H1 (cell line): Measurements from ENCODE around the gene SPATS2L. TPM values are rescaled to one million over a fixed set of nuclear protein-coding genes. Genes with fewer than 3 reads are reported as not detected.

Experiments used
- CREB1 ChIP-seq: IDR thresholded peaks from 2 replicates; pipeline ENCODE4 v1.6.1; 2012; ENCODE audit warnings: inconsistent platforms
- polyA plus RNA-seq, 7 experiments: library from polyadenylated mRNA; depleted of rRNA in 3 of 7; stranded (reverse) in 5 of 7; unstranded in 2 of 7; fragments of >200 nt in 5 of 7; fragments of 200-250 nt in 2 of 7; gene quantifications; 1 replicate in 5 of 7; 2 replicates in 1 of 7; 4 replicates in 1 of 7; pipeline versions ENCODE4 v1.2.1 to v1.2.3, GENCODE V29; 2011 to 2013; ENCODE audit warnings: missing spikeins in 2 of 7, mixed read lengths in 2 of 7
- total RNA-seq: library from RNA; stranded (reverse); fragmentation: NEBNext Ultra II Directional; extraction: Animal tissue kit (Norgen Biotek cat#: 25700); gene quantifications from 2 replicates; pipeline ENCODE4 v1.2.1, GENCODE V29; 2021
- TF ChIP-seq, protein P1 (sequence below): fragments of 300-600 bp; sonication (generic); IDR thresholded peaks from 2 replicates; pipeline ENCODE4 v1.7.1; 2012; ENCODE audit warnings: low read length, moderate library complexity, mild to moderate bottlenecking, inconsistent platforms; ENCODE audit not compliant: insufficient replicate concordance

The SPATS2L gene
- total and polyA plus RNA-seq, 2 of the 8 experiments (the other 6 are each of a cell fraction or from before 2014, with no cell fraction given), result 67.3 to 189 TPM

DNA sequence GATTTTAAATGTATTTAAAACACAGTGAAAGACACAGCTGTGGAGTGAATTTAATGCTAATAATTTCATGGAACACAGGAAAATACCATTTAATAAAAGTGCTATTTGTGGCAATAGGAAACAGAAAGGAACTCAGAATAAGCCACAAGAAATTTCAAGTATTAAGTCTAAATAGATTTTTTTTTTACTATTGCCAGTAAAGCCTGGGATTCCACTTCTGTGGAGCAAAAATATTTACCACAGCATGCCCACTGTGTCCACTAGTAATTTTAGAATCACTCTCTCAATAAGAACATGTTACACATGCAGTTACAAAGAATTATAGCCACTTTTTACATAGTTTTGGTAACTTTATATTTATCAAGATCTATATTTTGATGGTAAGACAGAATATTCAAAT lies 186.2 kb downstream of the SPATS2L start (continued):
- TF ChIP-seq, protein P1, sequence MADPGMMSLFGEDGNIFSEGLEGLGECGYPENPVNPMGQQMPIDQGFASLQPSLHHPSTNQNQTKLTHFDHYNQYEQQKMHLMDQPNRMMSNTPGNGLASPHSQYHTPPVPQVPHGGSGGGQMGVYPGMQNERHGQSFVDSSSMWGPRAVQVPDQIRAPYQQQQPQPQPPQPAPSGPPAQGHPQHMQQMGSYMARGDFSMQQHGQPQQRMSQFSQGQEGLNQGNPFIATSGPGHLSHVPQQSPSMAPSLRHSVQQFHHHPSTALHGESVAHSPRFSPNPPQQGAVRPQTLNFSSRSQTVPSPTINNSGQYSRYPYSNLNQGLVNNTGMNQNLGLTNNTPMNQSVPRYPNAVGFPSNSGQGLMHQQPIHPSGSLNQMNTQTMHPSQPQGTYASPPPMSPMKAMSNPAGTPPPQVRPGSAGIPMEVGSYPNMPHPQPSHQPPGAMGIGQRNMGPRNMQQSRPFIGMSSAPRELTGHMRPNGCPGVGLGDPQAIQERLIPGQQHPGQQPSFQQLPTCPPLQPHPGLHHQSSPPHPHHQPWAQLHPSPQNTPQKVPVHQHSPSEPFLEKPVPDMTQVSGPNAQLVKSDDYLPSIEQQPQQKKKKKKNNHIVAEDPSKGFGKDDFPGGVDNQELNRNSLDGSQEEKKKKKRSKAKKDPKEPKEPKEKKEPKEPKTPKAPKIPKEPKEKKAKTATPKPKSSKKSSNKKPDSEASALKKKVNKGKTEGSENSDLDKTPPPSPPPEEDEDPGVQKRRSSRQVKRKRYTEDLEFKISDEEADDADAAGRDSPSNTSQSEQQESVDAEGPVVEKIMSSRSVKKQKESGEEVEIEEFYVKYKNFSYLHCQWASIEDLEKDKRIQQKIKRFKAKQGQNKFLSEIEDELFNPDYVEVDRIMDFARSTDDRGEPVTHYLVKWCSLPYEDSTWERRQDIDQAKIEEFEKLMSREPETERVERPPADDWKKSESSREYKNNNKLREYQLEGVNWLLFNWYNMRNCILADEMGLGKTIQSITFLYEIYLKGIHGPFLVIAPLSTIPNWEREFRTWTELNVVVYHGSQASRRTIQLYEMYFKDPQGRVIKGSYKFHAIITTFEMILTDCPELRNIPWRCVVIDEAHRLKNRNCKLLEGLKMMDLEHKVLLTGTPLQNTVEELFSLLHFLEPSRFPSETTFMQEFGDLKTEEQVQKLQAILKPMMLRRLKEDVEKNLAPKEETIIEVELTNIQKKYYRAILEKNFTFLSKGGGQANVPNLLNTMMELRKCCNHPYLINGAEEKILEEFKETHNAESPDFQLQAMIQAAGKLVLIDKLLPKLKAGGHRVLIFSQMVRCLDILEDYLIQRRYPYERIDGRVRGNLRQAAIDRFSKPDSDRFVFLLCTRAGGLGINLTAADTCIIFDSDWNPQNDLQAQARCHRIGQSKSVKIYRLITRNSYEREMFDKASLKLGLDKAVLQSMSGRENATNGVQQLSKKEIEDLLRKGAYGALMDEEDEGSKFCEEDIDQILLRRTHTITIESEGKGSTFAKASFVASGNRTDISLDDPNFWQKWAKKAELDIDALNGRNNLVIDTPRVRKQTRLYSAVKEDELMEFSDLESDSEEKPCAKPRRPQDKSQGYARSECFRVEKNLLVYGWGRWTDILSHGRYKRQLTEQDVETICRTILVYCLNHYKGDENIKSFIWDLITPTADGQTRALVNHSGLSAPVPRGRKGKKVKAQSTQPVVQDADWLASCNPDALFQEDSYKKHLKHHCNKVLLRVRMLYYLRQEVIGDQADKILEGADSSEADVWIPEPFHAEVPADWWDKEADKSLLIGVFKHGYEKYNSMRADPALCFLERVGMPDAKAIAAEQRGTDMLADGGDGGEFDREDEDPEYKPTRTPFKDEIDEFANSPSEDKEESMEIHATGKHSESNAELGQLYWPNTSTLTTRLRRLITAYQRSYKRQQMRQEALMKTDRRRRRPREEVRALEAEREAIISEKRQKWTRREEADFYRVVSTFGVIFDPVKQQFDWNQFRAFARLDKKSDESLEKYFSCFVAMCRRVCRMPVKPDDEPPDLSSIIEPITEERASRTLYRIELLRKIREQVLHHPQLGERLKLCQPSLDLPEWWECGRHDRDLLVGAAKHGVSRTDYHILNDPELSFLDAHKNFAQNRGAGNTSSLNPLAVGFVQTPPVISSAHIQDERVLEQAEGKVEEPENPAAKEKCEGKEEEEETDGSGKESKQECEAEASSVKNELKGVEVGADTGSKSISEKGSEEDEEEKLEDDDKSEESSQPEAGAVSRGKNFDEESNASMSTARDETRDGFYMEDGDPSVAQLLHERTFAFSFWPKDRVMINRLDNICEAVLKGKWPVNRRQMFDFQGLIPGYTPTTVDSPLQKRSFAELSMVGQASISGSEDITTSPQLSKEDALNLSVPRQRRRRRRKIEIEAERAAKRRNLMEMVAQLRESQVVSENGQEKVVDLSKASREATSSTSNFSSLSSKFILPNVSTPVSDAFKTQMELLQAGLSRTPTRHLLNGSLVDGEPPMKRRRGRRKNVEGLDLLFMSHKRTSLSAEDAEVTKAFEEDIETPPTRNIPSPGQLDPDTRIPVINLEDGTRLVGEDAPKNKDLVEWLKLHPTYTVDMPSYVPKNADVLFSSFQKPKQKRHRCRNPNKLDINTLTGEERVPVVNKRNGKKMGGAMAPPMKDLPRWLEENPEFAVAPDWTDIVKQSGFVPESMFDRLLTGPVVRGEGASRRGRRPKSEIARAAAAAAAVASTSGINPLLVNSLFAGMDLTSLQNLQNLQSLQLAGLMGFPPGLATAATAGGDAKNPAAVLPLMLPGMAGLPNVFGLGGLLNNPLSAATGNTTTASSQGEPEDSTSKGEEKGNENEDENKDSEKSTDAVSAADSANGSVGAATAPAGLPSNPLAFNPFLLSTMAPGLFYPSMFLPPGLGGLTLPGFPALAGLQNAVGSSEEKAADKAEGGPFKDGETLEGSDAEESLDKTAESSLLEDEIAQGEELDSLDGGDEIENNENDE, result no peak
- no peak for TF ChIP-seq CREB1
